ENCODE results near the gene ZNF830.

- TF ChIP-seq POLR2A (IDR thresholded peaks at IDR 0.05) = no peak
- TF ChIP-seq, protein P1, sequence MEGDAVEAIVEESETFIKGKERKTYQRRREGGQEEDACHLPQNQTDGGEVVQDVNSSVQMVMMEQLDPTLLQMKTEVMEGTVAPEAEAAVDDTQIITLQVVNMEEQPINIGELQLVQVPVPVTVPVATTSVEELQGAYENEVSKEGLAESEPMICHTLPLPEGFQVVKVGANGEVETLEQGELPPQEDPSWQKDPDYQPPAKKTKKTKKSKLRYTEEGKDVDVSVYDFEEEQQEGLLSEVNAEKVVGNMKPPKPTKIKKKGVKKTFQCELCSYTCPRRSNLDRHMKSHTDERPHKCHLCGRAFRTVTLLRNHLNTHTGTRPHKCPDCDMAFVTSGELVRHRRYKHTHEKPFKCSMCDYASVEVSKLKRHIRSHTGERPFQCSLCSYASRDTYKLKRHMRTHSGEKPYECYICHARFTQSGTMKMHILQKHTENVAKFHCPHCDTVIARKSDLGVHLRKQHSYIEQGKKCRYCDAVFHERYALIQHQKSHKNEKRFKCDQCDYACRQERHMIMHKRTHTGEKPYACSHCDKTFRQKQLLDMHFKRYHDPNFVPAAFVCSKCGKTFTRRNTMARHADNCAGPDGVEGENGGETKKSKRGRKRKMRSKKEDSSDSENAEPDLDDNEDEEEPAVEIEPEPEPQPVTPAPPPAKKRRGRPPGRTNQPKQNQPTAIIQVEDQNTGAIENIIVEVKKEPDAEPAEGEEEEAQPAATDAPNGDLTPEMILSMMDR (IDR thresholded peaks at IDR 0.05) = no peak
Observed at GRCh38 chr17:34920676-34921075, 40.7 kb upstream of the ZNF830 start.

All from body of pancreas (tissue), 4 donors.